GM23338 (cell line): ENCODE results near the gene RASGRF2. TPM values are rescaled to one million over a fixed set of nuclear protein-coding genes. Genes with fewer than 3 reads are reported as not detected.

Source experiments
- ATAC-seq: fragments of 200-7000 bp; cut with Tn5 transposase; 3 replicates; pipeline ENCODE4 v1.9.1; 2020
- DNase-seq: peaks from one replicate; pipeline ENCODE4 v3.0.0-alpha.2; 2015; ENCODE audit warnings: low spot score
- H2AFZ ChIP-seq: fragments of 200-600 bp; sonication (generic); 2 replicates; pipeline ENCODE4 v1.8.0; 2016; ENCODE audit warnings: antibody characterized with exemption, mild to moderate bottlenecking, moderate library complexity
- H3F3A ChIP-seq: fragments of 200-600 bp; sonication (generic); replicated peaks from 2 replicates; pipeline ENCODE4 v1.8.0; 2017; ENCODE audit warnings: antibody characterized with exemption, mixed run types, low read depth
- H3K27ac ChIP-seq: fragments of 200-600 bp; sonication (generic); 2 replicates; pipeline ENCODE4 v1.6.1; 2016; ENCODE audit warnings: low read depth
- H3K27me3 ChIP-seq: fragments of 200-600 bp; sonication (generic); 2 replicates; pipeline ENCODE4 v1.8.0; 2016; ENCODE audit warnings: mild to moderate bottlenecking, mixed run types, moderate library complexity; ENCODE audit not compliant: insufficient read depth
- H3K36me3 ChIP-seq: fragments of 200-600 bp; sonication (generic); 2 replicates; pipeline ENCODE4 v1.8.0; 2016; ENCODE audit warnings: mild to moderate bottlenecking; ENCODE audit not compliant: insufficient read depth
- H3K4me1 ChIP-seq: fragments of 200-600 bp; sonication (generic); 2 replicates; pipeline ENCODE4 v1.8.0; 2016; ENCODE audit warnings: mild to moderate bottlenecking, moderate library complexity; ENCODE audit not compliant: insufficient read depth
- H3K4me2 ChIP-seq: fragments of 200-600 bp; sonication (generic); 2 replicates; pipeline ENCODE4 v1.7.1; 2017; ENCODE audit warnings: mixed run types
- H3K4me3 ChIP-seq: fragments of 200-600 bp; sonication (generic); 2 replicates; pipeline ENCODE4 v1.6.1; 2016; ENCODE audit warnings: mixed run types
- H3K79me2 ChIP-seq: fragments of 200-600 bp; sonication (generic); replicated peaks from 2 replicates; pipeline ENCODE4 v1.8.0; 2017; ENCODE audit warnings: mild to moderate bottlenecking; ENCODE audit not compliant: insufficient read depth
- H3K9me2 ChIP-seq: fragments of 200-600 bp; sonication (generic); 2 replicates; pipeline ENCODE4 v1.8.0; 2017; ENCODE audit not compliant: insufficient read depth
- H4K20me1 ChIP-seq: fragments of 200-600 bp; sonication (generic); replicated peaks from 2 replicates; pipeline ENCODE4 v1.8.0; 2017; ENCODE audit warnings: mild to moderate bottlenecking; ENCODE audit not compliant: insufficient read depth
- H3K27ac Mint-ChIP-seq: 2 replicates; pipeline ENCODE4 v1.8.0; 2020; ENCODE audit warnings: inconsistent platforms, mild to moderate bottlenecking, moderate library complexity, mixed read lengths
- H3K27me3 Mint-ChIP-seq: 3 replicates; pipeline ENCODE4 v1.8.0; 2022; ENCODE audit warnings: low read depth, mild to moderate bottlenecking, moderate library complexity, mixed read lengths, inconsistent platforms; ENCODE audit not compliant: insufficient read depth, poor library complexity
- H3K36me3 Mint-ChIP-seq: 3 replicates; pipeline ENCODE4 v1.8.0; 2021; ENCODE audit warnings: low read depth, mild to moderate bottlenecking, inconsistent platforms, moderate library complexity, mixed read lengths
- H3K4me1 Mint-ChIP-seq: 3 replicates; pipeline ENCODE4 v1.8.0; 2020; ENCODE audit warnings: mild to moderate bottlenecking, inconsistent platforms, mixed read lengths
- H3K4me3 Mint-ChIP-seq: 3 replicates; pipeline ENCODE4 v1.8.0; 2021; ENCODE audit warnings: moderate library complexity, mild to moderate bottlenecking, inconsistent platforms, mixed read lengths
- H3K9me3 Mint-ChIP-seq: 3 replicates; pipeline ENCODE4 v1.8.0; 2020; ENCODE audit warnings: moderate library complexity, mild to moderate bottlenecking, inconsistent platforms, mixed read lengths
- CREB1 ChIP-seq: fragments of 250-450 bp; sonication (Bioruptor Pico); IDR thresholded peaks from 2 replicates; pipeline ENCODE4 v1.5.0; 2020; ENCODE audit warnings: low read depth, mild to moderate bottlenecking, moderate library complexity
- ETS1 ChIP-seq: IDR thresholded peaks from 2 replicates; pipeline ENCODE4 v1.6.1; 2016; ENCODE audit warnings: antibody characterized with exemption
- EZH2 ChIP-seq: fragments of 200-600 bp; sonication (generic); IDR thresholded peaks from one replicate; pipeline ENCODE4 v1.8.0; 2017; ENCODE audit warnings: antibody characterized with exemption, mild to moderate bottlenecking, low read depth; ENCODE audit not compliant: unreplicated experiment
- EZH2phosphoT487 ChIP-seq: fragments of 200-600 bp; sonication (generic); IDR thresholded peaks from one replicate; pipeline ENCODE4 v1.8.1; 2018; ENCODE audit warnings: antibody characterized with exemption; ENCODE audit not compliant: unreplicated experiment
- JUNB ChIP-seq: IDR thresholded peaks from one replicate; pipeline ENCODE4 v1.6.1; 2016; ENCODE audit warnings: antibody characterized with exemption; ENCODE audit not compliant: unreplicated experiment
- NANOG ChIP-seq: IDR thresholded peaks from 2 replicates; pipeline ENCODE4 v1.6.1; 2016; ENCODE audit warnings: antibody characterized with exemption, borderline replicate concordance
- POLR2AphosphoS5 ChIP-seq: IDR thresholded peaks from 2 replicates; pipeline ENCODE4 v1.6.1; 2016; ENCODE audit warnings: antibody characterized with exemption, low read depth
- REST ChIP-seq: IDR thresholded peaks from one replicate; pipeline ENCODE4 v1.6.1; 2018; ENCODE audit warnings: antibody characterized with exemption; ENCODE audit not compliant: unreplicated experiment
- STAT1 ChIP-seq: IDR thresholded peaks from one replicate; pipeline ENCODE4 v1.6.1; 2016; ENCODE audit warnings: antibody characterized with exemption; ENCODE audit not compliant: unreplicated experiment
- ZNF331 ChIP-seq: fragments of 250-450 bp; sonication (Bioruptor Pico); IDR thresholded peaks from 2 replicates; pipeline ENCODE4 v1.5.0; 2020; ENCODE audit warnings: low read depth, mild to moderate bottlenecking, moderate library complexity
- ZNF462 ChIP-seq: fragments of 250-450 bp; sonication (Bioruptor Pico); IDR thresholded peaks from 2 replicates; pipeline ENCODE4 v1.5.0; 2020; ENCODE audit warnings: mild to moderate bottlenecking, moderate library complexity
- polyA plus RNA-seq: library from polyadenylated mRNA; unstranded; fragments of >200 nt; fragmentation: Nextera tagmentation; extraction: Ambion mirVana; gene quantifications from 2 replicates; pipeline ENCODE4 v1.2.1, GENCODE V29; 2016
- total RNA-seq: library from RNA; depleted of rRNA; stranded (reverse); fragments of >200 nt; shearing (Covaris generic); gene quantifications from 2 replicates; pipeline ENCODE4 v1.2.3, GENCODE V29; 2014

RASGRF2 gene
- total and polyA plus RNA-seq, 2 experiments from 2014 or later: 5.0 to 19.2 TPM

- Mint-ChIP-seq H3K27ac (peak overlapping the region; percentile 27; the same call in 1 of the 2 replicates), H3K4me3 (no peak overlapping the region), H3K27me3 (no peaks in the 10 kb centered on the region), H3K9me3 (no peaks in the 10 kb centered on the region), H3K36me3 (no peaks in the 10 kb centered on the region), H3K4me1 (peaks cover under 1% of the 10 kb centered on the region)
- Histone ChIP-seq H2AFZ (no peak overlapping the region), H3K4me1 (peaks cover 2% of the 10 kb centered on the region; the same call in 1 of the 2 replicates), H4K20me1 (0 out of 2 replicates have a peak, but pooled peaks cover 4% of the 10 kb centered on the region), H3F3A (no peaks in the 10 kb centered on the region), H3K27me3 (no peaks in the 10 kb centered on the region), H3K36me3 (no peaks in the 10 kb centered on the region), H3K27ac (no peak overlapping the region), H3K4me2 (no peak overlapping the region), H3K79me2 (no peaks in the 10 kb centered on the region), H3K9me2 (no peaks in the 10 kb centered on the region), H3K4me3 (no peak overlapping the region)
- no peak for TF ChIP-seq JUNB
- TF ChIP-seq CREB1 (CRISPR knock-in tag): no peak
- TF ChIP-seq ZNF462 (CRISPR knock-in tag): no peak
- ATAC-seq (no peak), DNase-seq (no peak)
These were observed 131.0 kb downstream of the RASGRF2 start for GRCh38 chr5:81091199-81091598.

GRCh38 chr5:81093536-81094196 lies 133.5 kb downstream of the RASGRF2 start:
- Histone ChIP-seq H3K79me2 (no peaks in the 10 kb centered on the region), H3K9me2 (no peaks in the 10 kb centered on the region), H3K27ac (no peak overlapping the region), H3K36me3 (no peaks in the 10 kb centered on the region), H2AFZ (no peak overlapping the region), H3K4me1 (peaks cover 5% of the 10 kb centered on the region; the same call in 1 of the 2 replicates), H3F3A (no peaks in the 10 kb centered on the region), H3K27me3 (no peaks in the 10 kb centered on the region), H4K20me1 (0 out of 2 replicates have a peak, but pooled peaks cover 5% of the 10 kb centered on the region), H3K4me2 (no peak overlapping the region), H3K4me3 (no peak overlapping the region)
- H3K27me3 Mint-ChIP-seq: no peaks in the 10 kb centered on the region
- H3K4me3 Mint-ChIP-seq: no peak overlapping the region
- H3K9me3 Mint-ChIP-seq: no peaks in the 10 kb centered on the region
- DNase-seq: no peak
- H3K27ac Mint-ChIP-seq: no peak overlapping the region
- ATAC-seq: no peak
- H3K36me3 Mint-ChIP-seq: no peaks in the 10 kb centered on the region
- peaks cover 4% of the 10 kb centered on the region for H3K4me1 Mint-ChIP-seq
- TF ChIP-seq ZNF331 (no peak), EZH2phosphoT487 (no peak), NANOG (no peak), POLR2AphosphoS5 (no peak), JUNB (no peak), EZH2 (no peak), REST (no peak), STAT1 (no peak), ETS1 (no peak)
